GM21528 (cell line): Measurements from ENCODE around the gene ENTPD6.

Source experiments
- ATAC-seq: cut with Tn5 transposase; IDR thresholded peaks from one replicate; pipeline ENCODE4 v1.9.1; 2021; ENCODE audit warnings: mild to moderate bottlenecking, moderate library complexity; ENCODE audit not compliant: unreplicated experiment, low FRiP score

ENTPD6 gene

DNA sequence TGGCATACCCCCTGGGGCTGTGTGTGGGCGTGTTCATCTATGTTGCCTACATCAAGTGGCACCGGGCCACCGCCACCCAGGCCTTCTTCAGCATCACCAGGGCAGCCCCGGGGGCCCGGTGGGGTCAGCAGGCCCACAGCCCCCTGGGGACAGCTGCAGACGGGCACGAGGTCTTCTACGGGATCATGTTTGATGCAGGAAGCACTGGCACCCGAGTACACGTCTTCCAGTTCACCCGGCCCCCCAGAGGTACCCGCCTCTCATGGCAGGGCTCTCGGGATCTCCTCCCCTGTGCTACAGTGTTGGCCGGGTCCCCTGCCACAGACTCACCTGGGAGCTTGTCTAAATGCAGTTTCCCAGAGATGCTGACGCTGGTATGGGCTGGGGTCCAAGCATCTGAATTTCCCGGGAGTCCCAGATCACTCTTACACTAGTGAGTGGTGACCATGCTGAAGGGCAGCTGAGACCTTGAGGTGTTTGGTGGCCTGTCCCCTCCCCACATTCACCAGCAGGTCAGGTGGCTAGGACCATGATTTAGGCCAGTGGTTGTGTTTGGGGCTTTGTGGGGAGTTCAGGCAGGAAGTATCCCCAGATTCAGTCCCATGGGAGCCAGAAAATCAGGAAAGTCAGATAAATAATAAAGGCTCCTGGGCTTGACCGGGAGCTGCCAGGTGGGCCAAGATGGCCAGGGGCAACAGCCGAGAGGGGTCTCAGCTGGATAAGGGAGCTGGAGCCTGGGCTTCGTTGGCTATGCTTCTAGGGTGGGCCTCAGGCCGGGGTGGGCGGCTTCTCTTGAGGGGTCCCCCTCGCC is 11.8 kb downstream of the ENTPD6 start:
- ATAC-seq, result no peak

DNA sequence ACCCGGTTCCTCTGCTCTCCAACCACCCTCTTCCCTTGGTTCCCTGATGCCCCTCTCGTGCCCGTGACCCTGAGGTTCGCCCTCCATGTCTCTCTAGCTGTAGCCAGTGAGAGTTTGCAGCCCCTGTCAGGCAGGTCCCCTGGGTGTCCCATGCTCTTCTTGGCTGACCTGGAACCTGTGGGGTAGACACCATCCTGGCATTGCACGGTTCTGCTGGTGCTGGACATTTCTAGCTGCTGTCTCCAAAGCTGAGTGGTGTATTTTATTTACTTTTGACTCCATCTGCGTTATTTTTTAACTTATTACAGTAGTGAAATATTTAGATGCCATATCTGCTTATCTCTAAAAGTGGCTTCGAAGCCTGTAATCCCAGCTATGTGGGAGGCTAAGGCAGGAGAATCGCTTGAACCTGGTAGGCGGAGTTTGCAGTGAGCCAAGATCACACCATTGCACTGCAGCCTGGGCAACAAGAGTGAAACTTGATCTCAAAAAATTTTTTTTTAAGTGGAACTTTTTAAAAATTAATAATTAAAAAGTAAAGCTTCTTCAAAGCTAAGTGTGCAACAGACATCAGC is 12.5 kb downstream of the ENTPD6 start:
- ATAC-seq, result no peak

- ATAC-seq, result no peak
Measured at GRCh38 chr20:25209400-25209799, 13.9 kb downstream of the ENTPD6 start.

DNA sequence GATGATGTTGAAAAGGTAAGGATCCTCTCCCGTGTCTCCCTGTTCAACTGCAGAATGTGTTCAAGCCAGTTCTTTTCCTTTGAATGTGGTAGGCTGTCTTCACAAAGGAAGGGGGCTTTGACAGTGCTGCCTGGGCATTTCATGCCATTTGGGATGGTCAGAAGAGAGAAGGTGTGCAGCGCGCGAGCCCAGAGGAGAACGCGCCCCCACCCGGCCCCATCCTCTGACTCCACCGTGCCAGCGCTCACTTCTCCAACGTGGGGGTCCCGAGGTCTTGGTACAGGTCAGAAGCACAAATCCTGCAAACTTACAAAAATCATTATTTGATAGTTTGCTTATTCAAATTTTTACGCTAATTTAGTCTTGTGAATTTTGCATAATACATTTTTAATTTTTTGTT is 14.4 kb downstream of the ENTPD6 start:
- no peak for ATAC-seq

GRCh38 chr20:25211273-25211672 is 15.8 kb downstream of the ENTPD6 start:
- ATAC-seq, result no peak

DNA sequence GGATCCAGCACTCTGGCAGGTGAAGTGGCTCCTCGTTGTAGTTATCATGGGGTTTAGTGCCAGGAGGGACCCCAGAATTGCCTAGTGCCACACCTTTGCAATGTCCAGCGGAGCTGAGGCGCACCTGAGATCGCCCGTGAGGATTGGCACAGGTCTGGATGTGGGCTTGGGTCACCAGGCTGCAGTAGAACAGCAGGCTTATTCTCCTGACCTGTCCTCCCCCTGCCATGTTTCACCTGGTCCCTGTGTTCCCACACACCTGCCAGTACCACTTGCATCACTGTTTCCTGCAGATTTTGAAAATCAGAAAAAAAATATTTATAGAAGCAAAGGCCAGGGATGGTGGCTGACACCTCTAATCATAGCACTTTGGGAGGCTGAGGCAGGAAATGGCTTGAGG is 16.7 kb downstream of the ENTPD6 start:
- no peak for ATAC-seq

DNA sequence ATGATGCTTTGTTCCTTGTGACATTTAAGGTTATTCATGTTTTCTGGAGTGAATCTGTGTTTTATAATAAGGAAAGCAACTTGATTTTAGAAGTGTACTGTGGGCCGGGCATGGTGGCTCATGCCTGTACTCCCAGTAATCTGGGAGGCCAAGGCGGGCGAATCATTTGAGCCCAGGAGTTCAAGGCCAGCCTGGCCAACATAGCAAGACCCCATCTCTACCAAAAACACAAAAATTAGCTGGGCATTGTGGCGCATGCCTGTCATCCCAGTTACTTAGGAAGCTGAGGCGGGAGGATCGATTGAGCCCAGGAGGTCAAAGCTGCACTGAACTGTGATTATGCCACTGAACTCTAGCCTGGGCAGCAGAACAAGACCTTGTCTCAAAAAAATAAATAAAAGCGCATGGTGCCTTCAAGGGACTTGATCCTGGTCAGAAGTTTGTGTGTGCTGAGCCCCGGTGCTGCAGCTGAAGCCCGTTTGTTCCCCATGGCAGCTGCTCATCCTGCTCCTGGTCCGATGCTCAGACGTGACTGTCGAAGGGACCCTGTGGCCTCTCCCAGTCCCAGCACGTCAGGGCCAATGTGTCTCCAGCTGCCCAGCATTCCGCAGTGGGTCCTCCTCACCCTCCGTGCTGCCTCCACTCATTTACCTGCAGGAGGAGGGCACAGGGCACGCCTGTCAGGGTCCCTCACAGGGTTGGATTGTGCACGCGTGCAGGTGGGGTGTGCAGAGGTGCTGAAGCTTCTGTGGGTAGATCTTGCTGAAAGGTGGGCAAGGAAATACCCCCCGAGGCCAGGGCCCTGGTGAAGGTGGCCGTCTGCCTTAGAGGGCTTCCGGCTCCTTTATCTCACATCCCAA is 18.3 kb downstream of the ENTPD6 start:
- ATAC-seq, result no peak

- ATAC-seq, result no peak
Measured at GRCh38 chr20:25214426-25214790, 18.9 kb downstream of the ENTPD6 start.

- ATAC-seq, result no peak
Measured at GRCh38 chr20:25214819-25215218, 19.3 kb downstream of the ENTPD6 start.

GRCh38 chr20:25215521-25215920 is 20.0 kb downstream of the ENTPD6 start:
- no peak for ATAC-seq

GRCh38 chr20:25216199-25216945 is 20.9 kb downstream of the ENTPD6 start:
- ATAC-seq, result no peak

DNA sequence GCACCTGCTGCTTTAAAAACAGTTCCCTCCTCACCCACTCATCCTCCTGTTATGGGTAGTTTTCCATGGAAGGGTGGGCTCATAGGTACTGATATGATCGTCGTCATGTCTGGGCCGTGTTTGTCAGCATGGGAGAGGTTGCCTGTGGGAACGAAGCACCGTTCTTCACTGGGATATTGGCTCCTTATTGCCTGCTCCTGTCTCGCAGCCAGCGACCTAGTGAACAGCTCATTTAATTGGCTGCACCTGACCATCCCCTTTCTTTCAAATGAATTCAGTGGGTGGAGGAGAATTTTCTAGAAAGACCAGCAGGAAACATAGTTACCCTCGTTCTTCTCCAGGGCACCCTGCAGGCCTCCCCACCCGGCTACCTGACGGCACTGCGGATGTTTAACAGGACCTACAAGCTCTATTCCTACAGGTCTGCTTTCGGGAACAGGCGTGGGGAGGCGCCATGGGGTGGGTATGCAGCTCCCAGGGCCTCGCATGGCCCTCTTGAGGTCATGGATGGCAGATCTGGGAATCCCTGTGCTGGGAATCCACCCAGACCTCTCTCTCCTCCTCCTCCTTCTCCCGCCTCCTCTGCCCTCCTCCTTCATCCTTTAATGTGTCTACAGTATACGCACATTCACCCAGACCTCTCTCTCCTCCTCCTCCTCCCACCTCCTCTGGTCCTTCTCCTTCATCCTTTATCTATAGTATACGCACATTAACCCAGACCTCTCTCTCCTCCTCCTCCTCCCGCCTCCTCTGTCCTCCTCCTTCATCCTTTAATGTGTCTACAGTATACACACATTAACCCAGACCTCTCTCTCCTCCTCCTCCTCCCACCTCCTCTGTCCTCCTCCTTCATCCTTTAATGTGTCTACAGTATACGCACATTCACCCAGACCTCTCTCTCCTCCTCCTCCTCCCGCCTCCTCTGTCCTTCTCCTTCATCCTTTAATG is 21.9 kb downstream of the ENTPD6 start:
- ATAC-seq, result no peak

- ATAC-seq, result no peak
Measured at GRCh38 chr20:25218109-25218486, 22.6 kb downstream of the ENTPD6 start.

DNA sequence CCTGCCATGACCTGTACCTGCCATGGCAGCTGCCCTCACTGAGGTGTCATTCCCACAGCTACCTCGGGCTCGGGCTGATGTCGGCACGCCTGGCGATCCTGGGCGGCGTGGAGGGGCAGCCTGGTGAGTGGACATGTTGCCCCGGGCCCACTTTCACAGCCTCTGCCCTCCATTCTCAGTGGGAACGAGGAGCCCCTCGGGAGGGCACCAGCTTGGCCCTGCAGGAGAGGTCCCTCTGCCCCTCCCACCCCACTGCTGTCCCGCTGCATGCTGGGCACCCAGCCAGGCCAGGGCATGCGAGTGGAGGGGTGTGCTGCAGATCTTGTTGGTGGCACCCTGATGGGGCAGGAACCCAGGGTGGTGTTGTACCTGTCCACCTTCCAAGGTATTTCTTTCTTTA is 23.0 kb downstream of the ENTPD6 start:
- ATAC-seq, result no peak

DNA sequence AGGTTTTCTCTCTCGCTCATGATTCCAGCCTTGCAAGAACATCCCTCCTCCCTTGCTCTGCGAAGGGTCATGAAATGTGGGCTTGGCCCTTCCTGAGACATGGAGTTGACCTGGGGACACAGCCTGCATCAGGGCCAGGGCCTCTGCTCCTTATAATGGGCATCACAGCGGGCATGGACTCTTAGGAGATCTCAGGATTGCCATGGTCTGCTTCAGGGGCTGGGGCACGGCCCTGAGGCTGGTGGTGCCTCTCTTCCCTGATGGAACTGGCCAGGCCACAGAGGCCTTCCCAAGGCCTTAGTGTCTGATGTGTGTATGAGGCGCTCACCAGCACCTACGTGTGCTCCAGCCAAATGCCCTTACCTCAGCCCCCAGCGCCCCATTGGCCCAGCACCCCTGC is 23.9 kb downstream of the ENTPD6 start:
- ATAC-seq, result no peak

- ATAC-seq, result no peak
Measured at GRCh38 chr20:25220021-25220730, 24.7 kb downstream of the ENTPD6 start.

- no peak for ATAC-seq
Measured at GRCh38 chr20:25220810-25221591, 25.5 kb downstream of the ENTPD6 start.
